Neural cell (in vitro differentiated cells): ENCODE results near the gene QSOX1.

Experiments used
- CTCF ChIP-seq: fragments of 450-650 bp; IDR thresholded peaks from 2 replicates; pipeline ENCODE4 v1.5.1; 2014; ENCODE audit warnings: antibody characterized with exemption, mild to moderate bottlenecking, moderate library complexity; ENCODE audit not compliant: poor library complexity, severe bottlenecking
- EP300 ChIP-seq: fragments of 450-650 bp; conservative IDR thresholded peaks from 2 replicates; pipeline ENCODE4 v1.6.1; 2014; ENCODE audit warnings: antibody characterized with exemption, mild to moderate bottlenecking, moderate library complexity; ENCODE audit not compliant: poor library complexity, severe bottlenecking
- EZH2 ChIP-seq: fragments of 200-600, 300-800 bp; shearing (Covaris generic), sonication (generic); IDR thresholded peaks from 2 replicates; pipeline ENCODE4 v1.6.1; 2014; ENCODE audit warnings: antibody characterized with exemption, low read length, borderline replicate concordance, mild to moderate bottlenecking; ENCODE audit not compliant: insufficient read depth, poor library complexity, severe bottlenecking
- POLR2AphosphoS5 ChIP-seq: IDR thresholded peaks from 2 replicates; pipeline ENCODE4 v1.6.1; 2012
- REST ChIP-seq: IDR thresholded peaks from 2 replicates; pipeline ENCODE4 v1.6.1; 2012; ENCODE audit warnings: borderline replicate concordance
- SMC3 ChIP-seq: fragments of 450-650 bp; conservative IDR thresholded peaks from 2 replicates; pipeline ENCODE4 v1.6.1; 2014; ENCODE audit warnings: antibody characterized with exemption, mild to moderate bottlenecking, moderate library complexity; ENCODE audit not compliant: poor library complexity
- TAF1 ChIP-seq: IDR thresholded peaks from 2 replicates; pipeline ENCODE4 v1.6.1; 2012; ENCODE audit warnings: low read depth

DNA sequence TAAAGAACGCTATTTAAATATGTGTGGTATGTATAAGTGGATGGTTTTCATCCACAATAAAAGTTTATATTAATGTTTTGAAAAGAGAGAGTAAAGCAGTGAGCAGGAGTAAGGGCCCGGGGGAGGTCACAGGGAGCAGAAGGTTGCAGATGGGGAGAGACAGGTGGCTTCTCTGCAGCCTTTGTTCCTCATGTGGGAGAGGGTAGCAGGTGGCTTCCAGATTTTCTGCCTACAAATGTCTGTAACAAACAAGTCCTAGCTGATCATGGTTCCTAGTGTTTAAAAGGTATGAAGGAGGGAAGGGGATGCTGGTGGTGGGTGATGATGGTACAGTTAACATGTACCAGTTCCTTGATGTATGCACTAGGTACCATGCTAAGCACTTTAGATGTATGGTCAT is 18.8 kb downstream of the QSOX1 start:
- TF ChIP-seq CTCF, result no peak
- no peak for TF ChIP-seq EZH2
- TF ChIP-seq REST, result no peak
- TF ChIP-seq EP300, result no peak
- TF ChIP-seq POLR2AphosphoS5, result no peak
- TF ChIP-seq TAF1, result no peak
- TF ChIP-seq SMC3, result no peak
